SU-DHL-6 (cell line): ENCODE results near the gene HIVEP3.

ENCODE experiments used
- CTCF ChIP-seq: fragments of 200-600 bp; sonication (generic); IDR thresholded peaks from one replicate; pipeline ENCODE4 v1.5.1; 2017; ENCODE audit warnings: antibody characterized with exemption, mild to moderate bottlenecking, low read length, moderate library complexity; ENCODE audit not compliant: insufficient read depth, poor library complexity, severe bottlenecking
- EZH2phosphoT487 ChIP-seq: fragments of 200-600 bp; sonication (generic), shearing (Covaris generic); conservative IDR thresholded peaks from 2 replicates; pipeline ENCODE4 v1.6.1; 2018; ENCODE audit warnings: mild to moderate bottlenecking, antibody characterized with exemption, low read length, moderate library complexity, mixed read lengths

GRCh38 chr1:41611932-41612450 lies 306.7 kb downstream of the HIVEP3 start:
- TF ChIP-seq CTCF (no peak), EZH2phosphoT487 (no peak)
